Caco-2 (cell line): Measurements from ENCODE around the gene SLC6A18. TPM values are rescaled to one million over a fixed set of nuclear protein-coding genes. Genes with fewer than 3 reads are reported as not detected.

Source experiments
- BruUV-seq: library from RNA; stranded (reverse); fragments of 400-500 nt; replicated peaks from 2 replicates; lab custom pipeline; 2021; lab: Mats Ljungman, UMichigan
- CTCF ChIA-PET: fragments of 300-600 bp; sonication (Branson Sonifier 250); formaldehyde crosslinking; loops from one replicate; lab custom pipeline; 2022; ENCODE audit warnings: antibody characterized with exemption; lab: Charles Lee
- POLR2A ChIA-PET: fragments of 300-600 bp; sonication (Branson Sonifier 250); formaldehyde crosslinking; loops from one replicate; lab custom pipeline; 2022; ENCODE audit warnings: antibody characterized with exemption; lab: Charles Lee
- DNase-seq, 2 experiments: peaks; one replicate each; pipeline versions ENCODE4 v3.0.0 to v3.0.0-alpha.2; 2020 to 2022
- H3K27me3 ChIP-seq: replicated peaks from 2 replicates; pipeline ENCODE4 v1.6.0; 2011; ENCODE audit warnings: low read length; ENCODE audit not compliant: control insufficient read depth, insufficient read depth
- H3K36me3 ChIP-seq: 2 replicates; pipeline ENCODE4 v1.5.1; 2011; ENCODE audit warnings: low read length; ENCODE audit not compliant: control insufficient read depth, insufficient read depth
- H3K4me1 ChIP-seq: fragments of 250-450 bp; sonication (Bioruptor Pico); 2 replicates; pipeline ENCODE4 v1.5.1; 2020; ENCODE audit warnings: mild to moderate bottlenecking
- H3K4me3 ChIP-seq: 2 replicates; pipeline ENCODE4 v1.5.1; 2011; ENCODE audit warnings: low read depth, mild to moderate bottlenecking, control low read depth, low read length
- H3K9me3 ChIP-seq: fragments of 250-450 bp; sonication (Bioruptor Pico); 2 replicates; pipeline ENCODE4 v1.5.1; 2020; ENCODE audit warnings: mild to moderate bottlenecking, moderate library complexity
- H3K27ac Mint-ChIP-seq: one replicate; pipeline ENCODE4 v1.8.0; 2022; ENCODE audit warnings: mixed read lengths; ENCODE audit not compliant: unreplicated experiment
- H3K27me3 Mint-ChIP-seq: one replicate; pipeline ENCODE4 v1.8.0; 2022; ENCODE audit warnings: mixed read lengths; ENCODE audit not compliant: insufficient read depth, unreplicated experiment
- H3K36me3 Mint-ChIP-seq: one replicate; pipeline ENCODE4 v1.8.0; 2022; ENCODE audit warnings: mild to moderate bottlenecking, mixed read lengths; ENCODE audit not compliant: insufficient read depth, unreplicated experiment
- H3K4me1 Mint-ChIP-seq: one replicate; pipeline ENCODE4 v1.8.0; 2022; ENCODE audit warnings: low read depth, mixed read lengths; ENCODE audit not compliant: unreplicated experiment
- H3K4me3 Mint-ChIP-seq: one replicate; pipeline ENCODE4 v1.8.0; 2022; ENCODE audit warnings: mild to moderate bottlenecking, moderate library complexity, mixed read lengths; ENCODE audit not compliant: unreplicated experiment
- H3K9me3 Mint-ChIP-seq: one replicate; pipeline ENCODE4 v1.8.0; 2022; ENCODE audit warnings: mixed read lengths; ENCODE audit not compliant: unreplicated experiment
- CTCF ChIP-seq, 2 experiments: fragments of 200-600 bp in 1 of 2; IDR thresholded peaks; 1 replicate in 1 of 2; 2 replicates in 1 of 2; pipeline versions ENCODE4 v1.5.1 to v1.8.0; 2011 to 2022; ENCODE audit warnings: antibody characterized with exemption in 1 of 2, control low read depth in 1 of 2, inconsistent platforms in 1 of 2, low read depth in 1 of 2, low read length in 1 of 2, mild to moderate bottlenecking in 1 of 2, moderate library complexity in 1 of 2; ENCODE audit not compliant: insufficient read depth in 1 of 2, severe bottlenecking in 1 of 2, unreplicated experiment in 1 of 2
- intact Hi-C: fragments of 100-400 bp; cut with micrococcal nuclease; formaldehyde crosslinking; loops from one replicate; pipeline ENCODE4 v1.10.0; 2022; ENCODE audit not compliant: unreplicated experiment
- total RNA-seq: library from RNA; stranded (reverse); gene quantifications from 2 replicates; pipeline ENCODE4 v1.2.3, GENCODE V29; 2022

SLC6A18 gene
- total RNA-seq, 1 experiment from 2014 or later, result not detected

GRCh38 chr5:1180841-1181271 is 44.3 kb upstream of the SLC6A18 start:
- Histone ChIP-seq H3K9me3 (no peaks in the 10 kb centered on the region), H3K36me3 (no peaks in the 10 kb centered on the region), H3K27me3 (no peaks in the 10 kb centered on the region), H3K4me3 (no peak overlapping the region), H3K4me1 (peaks cover 62% of the 10 kb centered on the region)
- no peaks in the 10 kb centered on the region for H3K36me3 Mint-ChIP-seq
- ChIA-PET POLR2A (no interaction called here), CTCF (interaction anchor here (0.8 to 1.4 kb wide), 2 partner anchors 24 to 464 kb away, joined by 3 to 4 read pairs; no protein-coding TSS in a partner anchor)
- H3K4me3 Mint-ChIP-seq, result no peak overlapping the region
- peaks cover 9% of the 10 kb centered on the region for H3K4me1 Mint-ChIP-seq
- H3K27ac Mint-ChIP-seq, result no peak overlapping the region
- no peaks in the 10 kb centered on the region for H3K9me3 Mint-ChIP-seq
- intact Hi-C loops, result no loop called here
- no TSS peak for BruUV-seq
- no peak for DNase-seq
- no peak for TF ChIP-seq CTCF (IDR thresholded peaks at IDR 0.05; ENCODE audit: insufficient read depth in 1 of 2, low read depth in 1 of 2, low read length in 1 of 2, severe bottlenecking in 1 of 2, unreplicated experiment in 1 of 2)
- H3K27me3 Mint-ChIP-seq, result no peaks in the 10 kb centered on the region

DNA sequence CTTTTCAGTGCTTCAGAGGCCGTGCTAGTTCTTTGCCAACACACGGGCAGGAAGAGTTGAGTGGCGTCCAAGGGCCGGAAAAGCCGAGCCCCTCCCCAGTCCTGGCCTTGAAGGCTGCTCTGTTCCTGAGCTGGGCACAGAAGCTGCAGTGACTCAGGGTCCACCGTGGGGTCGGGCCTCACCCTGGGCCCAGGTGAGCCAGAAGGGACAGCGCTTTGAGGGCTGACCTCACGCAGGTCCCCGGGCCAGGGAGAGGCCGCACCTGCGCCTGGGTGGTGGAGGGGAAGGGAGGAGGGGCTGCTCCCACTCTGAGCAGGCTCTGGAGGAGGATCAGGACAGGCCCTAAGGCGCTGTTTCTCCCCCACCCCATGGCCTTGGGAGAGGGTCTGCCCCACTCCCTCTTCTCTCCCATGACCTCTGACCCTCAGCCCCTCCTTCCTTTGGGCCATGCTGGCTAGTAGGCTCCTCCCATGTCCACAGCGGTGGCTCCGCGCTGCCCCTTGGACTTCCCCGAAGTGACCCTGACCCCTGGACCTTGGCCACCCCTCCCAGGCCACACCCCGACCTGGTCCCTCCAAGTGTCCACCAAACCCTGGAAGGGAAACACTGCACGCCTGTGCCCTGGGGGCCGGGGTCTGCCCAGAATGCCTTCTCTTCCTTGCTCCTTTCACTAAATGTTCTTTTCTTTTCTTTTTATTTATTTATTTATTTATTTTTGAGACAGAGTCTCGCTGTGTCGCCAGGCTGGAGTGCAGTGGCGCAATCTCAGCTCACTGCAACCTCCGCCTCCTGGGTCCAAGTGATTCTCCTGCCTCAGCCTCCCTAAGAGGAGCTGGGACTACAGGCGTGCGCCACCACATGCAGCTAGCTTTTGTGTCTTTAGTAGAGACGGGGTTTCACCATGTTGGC is 43.5 kb upstream of the SLC6A18 start:
- peaks cover 16% of the 10 kb centered on the region for H3K4me1 Mint-ChIP-seq
- DNase-seq, result no peak
- no peaks in the 10 kb centered on the region for H3K27me3 Mint-ChIP-seq
- BruUV-seq, result no TSS peak
- CTCF ChIA-PET, result interaction anchor here (0.8 to 2.6 kb wide), 4 partner anchors 14 to 463 kb away, joined by 3 to 21 read pairs (median 6); no protein-coding TSS in a partner anchor
- Histone ChIP-seq H3K4me3 (no peak overlapping the region; the same call in 1 of the 2 replicates), H3K27me3 (no peaks in the 10 kb centered on the region), H3K9me3 (no peaks in the 10 kb centered on the region), H3K36me3 (no peaks in the 10 kb centered on the region), H3K4me1 (peaks cover 69% of the 10 kb centered on the region)
- POLR2A ChIA-PET, result no interaction called here
- H3K9me3 Mint-ChIP-seq, result no peaks in the 10 kb centered on the region
- H3K4me3 Mint-ChIP-seq, result no peak overlapping the region
- no peaks in the 10 kb centered on the region for H3K36me3 Mint-ChIP-seq
- H3K27ac Mint-ChIP-seq, result no peak overlapping the region
- TF ChIP-seq CTCF (IDR thresholded peaks at IDR 0.05; ENCODE audit: insufficient read depth in 1 of 2, low read depth in 1 of 2, low read length in 1 of 2, severe bottlenecking in 1 of 2, unreplicated experiment in 1 of 2), result no peak
- intact Hi-C loops, result loop anchor here (1.0 kb wide), 1 partner anchor 23 kb away; no protein-coding TSS in a partner anchor

DNA sequence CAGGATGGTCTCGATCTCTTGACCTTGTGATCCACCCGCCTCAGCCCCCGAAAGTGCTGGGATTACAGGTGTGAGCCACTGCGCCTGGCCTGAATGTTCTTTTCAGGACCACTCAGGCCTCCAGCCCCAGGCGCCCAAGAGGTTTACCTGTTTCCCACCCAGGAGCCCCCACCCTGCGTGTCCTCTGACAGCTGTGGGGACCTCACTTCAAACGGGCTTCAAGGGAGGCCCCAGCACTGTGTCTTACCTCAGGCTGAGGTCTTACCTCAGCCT is 42.9 kb upstream of the SLC6A18 start:
- H3K4me3 ChIP-seq, result peak overlapping the region; percentile 23
- Mint-ChIP-seq H3K36me3 (no peaks in the 10 kb centered on the region), H3K4me3 (peak overlapping the region; percentile 61), H3K27me3 (no peaks in the 10 kb centered on the region), H3K4me1 (peaks cover 16% of the 10 kb centered on the region), H3K27ac (peak overlapping the region; percentile 75), H3K9me3 (no peaks in the 10 kb centered on the region)
- ChIA-PET POLR2A (no interaction called here), CTCF (interaction anchor here (0.8 to 2.6 kb wide), 6 partner anchors 8 to 463 kb away, joined by 3 to 21 read pairs (median 4); no protein-coding TSS in a partner anchor)
- intact Hi-C loops, result loop anchor here (1.0 kb wide), 1 partner anchor 22 kb away; no protein-coding TSS in a partner anchor
- no peaks in the 10 kb centered on the region for H3K36me3 ChIP-seq
- TF ChIP-seq CTCF (IDR thresholded peaks at IDR 0.05; ENCODE audit: insufficient read depth in 1 of 2, low read depth in 1 of 2, low read length in 1 of 2, severe bottlenecking in 1 of 2, unreplicated experiment in 1 of 2), result no peak
- no peak for DNase-seq
- H3K27me3 ChIP-seq, result no peaks in the 10 kb centered on the region
- H3K9me3 ChIP-seq, result no peaks in the 10 kb centered on the region
- peaks cover 74% of the 10 kb centered on the region for H3K4me1 ChIP-seq
- BruUV-seq, result TSS peak; percentile 80
